Stimulated activated CD4-positive, alpha-beta T cell treated with anti-CD3 and anti-CD28 coated beads, Interleukin-4, amount 100 ng/mL, for 1 hour (primary cell): Measurements from ENCODE around the gene NDUFB5.
"Not testable (repeated sequence)": the region's sequence is repeated elsewhere in the genome, so short reads cannot be mapped to it uniquely, and the experiment has no call there.

Experiments
- DNase-seq: peaks from one replicate; pipeline ENCODE4 v3.0.0-alpha.2; 2020

Gene NDUFB5

GRCh38 chr3:179640469-179640868, 35.9 kb downstream of the NDUFB5 start:
- no peak for DNase-seq

DNA sequence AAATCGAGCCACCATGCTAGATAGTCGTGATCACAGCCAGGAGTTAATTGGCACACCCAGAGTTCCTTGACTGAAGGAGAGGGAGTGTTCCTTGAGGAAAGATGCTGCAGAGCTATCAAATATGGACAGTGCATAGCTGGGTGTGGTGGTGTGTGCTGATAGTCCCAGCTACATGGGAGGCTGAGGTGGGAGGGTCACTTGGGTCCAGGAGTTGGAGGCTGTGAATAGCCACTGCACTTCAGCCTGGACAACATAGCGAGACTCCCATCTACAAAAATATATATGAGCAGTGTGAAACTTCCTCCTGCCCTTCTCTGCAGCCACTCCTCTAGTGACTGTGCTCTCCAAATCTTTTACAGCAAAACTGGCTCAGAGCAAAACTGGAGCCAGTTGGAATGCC, 38.3 kb downstream of the NDUFB5 start:
- no peak for DNase-seq

DNA sequence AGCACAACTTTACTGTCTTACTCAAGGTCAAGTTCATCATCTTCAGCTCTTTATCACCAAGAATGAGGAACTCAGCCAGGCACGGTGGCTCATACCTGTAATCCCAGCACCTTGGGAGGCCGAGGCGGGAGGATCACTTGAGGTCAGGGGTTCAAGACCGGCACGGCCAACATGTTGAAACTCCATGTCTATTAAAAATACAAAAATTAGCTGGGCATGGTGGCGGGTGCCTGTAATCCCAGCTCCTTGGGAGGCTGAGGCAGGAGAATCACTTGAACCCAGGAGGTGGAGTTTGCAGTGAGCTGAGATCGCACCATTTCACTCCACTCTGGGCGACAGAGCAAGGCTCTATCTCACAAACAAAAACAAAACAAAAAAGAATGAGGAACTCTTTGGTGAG, 39.2 kb downstream of the NDUFB5 start:
- not testable (repeated sequence) for DNase-seq

GRCh38 chr3:179646177-179646576, 41.6 kb downstream of the NDUFB5 start:
- DNase-seq: no peak

- DNase-seq: no peak
These were observed 47.3 kb downstream of the NDUFB5 start for GRCh38 chr3:179651687-179652446.

- DNase-seq: peak; percentile 61
These were observed 48.0 kb downstream of the NDUFB5 start, which contains the start of gene USP13 for GRCh38 chr3:179652447-179653095. USP13 (plus strand) TSS chr3:179653040; CDS start chr3:179653226, 186 bp downstream.

GRCh38 chr3:179653096-179653797, 48.7 kb downstream of the NDUFB5 start:
- peak; percentile 66 for DNase-seq

DNA sequence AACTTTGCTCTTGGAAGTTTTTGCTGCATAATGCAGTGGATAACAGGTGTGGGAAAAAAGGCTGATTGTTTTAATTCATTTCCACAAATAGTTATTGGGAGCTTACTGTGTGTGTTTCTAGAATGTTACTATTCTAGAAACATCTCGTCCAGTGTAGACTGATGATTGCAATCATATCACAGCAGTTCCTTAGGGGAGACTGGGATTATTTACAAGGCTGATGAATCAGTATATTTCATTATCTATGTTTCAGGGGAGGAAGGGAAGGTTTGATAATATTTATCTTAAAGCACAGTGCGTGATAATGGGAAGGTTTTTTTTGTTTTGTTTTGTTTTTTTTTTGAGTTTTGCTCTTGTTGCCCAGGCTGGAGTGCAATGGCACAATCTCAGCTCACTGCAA, 50.6 kb downstream of the NDUFB5 start:
- DNase-seq: no peak

DNA sequence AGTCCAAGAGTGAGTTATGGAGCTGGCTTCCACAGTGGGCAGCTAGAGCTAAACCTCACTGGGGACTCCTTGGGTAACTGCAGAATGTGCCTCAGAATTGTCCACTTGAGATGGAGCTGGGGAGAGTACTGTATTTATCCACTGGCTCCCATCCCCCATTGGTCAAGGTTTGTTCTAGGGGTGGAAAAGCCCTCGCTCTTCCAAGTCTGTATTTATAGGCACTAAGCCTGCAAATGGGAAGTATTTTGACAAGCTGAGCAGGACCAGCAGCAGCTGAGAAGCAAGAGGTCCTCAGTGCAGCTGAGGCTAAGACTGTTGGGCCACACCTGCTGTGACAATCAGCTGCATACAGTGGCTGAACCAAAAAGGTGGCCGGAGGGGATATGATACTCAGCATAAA, 54.0 kb downstream of the NDUFB5 start:
- no peak for DNase-seq

- DNase-seq: no peak
These were observed 56.3 kb downstream of the NDUFB5 start for GRCh38 chr3:179660872-179661271.

- DNase-seq: no peak
These were observed 57.2 kb downstream of the NDUFB5 start for GRCh38 chr3:179661777-179662176.

- DNase-seq: no peak
These were observed 58.5 kb downstream of the NDUFB5 start for GRCh38 chr3:179663093-179663492.

GRCh38 chr3:179666030-179666429, 61.4 kb downstream of the NDUFB5 start:
- DNase-seq: no peak

- no peak for DNase-seq
These were observed 61.9 kb downstream of the NDUFB5 start for GRCh38 chr3:179666436-179667035.

DNA sequence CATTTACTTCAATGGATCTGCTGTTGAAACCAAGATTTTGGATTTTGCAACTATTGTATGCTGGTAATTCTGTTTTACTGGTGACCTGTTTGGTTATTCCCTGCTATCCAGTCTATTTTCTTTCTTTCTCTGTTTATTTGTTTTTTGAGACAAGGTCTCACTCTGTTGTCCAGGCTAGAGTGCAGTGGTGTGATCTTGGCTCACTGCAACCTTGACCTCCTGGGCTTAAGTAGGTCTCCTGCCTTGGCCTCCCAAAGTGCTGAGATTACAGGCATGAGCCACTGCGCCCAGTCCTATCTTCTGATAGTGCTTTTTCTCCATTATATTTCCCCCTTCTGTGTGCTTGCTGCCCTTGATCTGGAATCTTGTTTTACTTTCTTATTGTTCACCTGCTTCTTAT, 63.8 kb downstream of the NDUFB5 start:
- DNase-seq: no peak

DNA sequence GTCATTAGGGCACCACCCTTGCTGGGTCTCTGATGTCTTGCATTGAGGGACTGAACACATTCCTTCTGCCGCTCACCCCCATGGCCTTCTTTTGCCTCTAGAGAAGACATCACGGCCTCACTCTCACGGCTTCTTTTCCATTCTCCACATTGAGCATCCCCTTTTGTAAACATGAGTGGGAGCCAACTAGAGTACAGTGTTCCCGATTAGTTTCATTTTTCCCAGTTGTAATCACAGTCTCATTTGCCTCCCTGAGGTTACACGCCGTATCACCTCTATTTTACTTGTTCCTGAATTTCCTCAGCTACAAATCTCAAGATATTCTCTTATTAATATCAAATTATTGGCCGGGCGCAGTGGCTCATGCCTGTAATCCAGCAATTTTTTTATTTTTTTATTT, 65.7 kb downstream of the NDUFB5 start:
- no peak for DNase-seq

- no peak for DNase-seq
These were observed 66.7 kb downstream of the NDUFB5 start for GRCh38 chr3:179671309-179671708.

DNA sequence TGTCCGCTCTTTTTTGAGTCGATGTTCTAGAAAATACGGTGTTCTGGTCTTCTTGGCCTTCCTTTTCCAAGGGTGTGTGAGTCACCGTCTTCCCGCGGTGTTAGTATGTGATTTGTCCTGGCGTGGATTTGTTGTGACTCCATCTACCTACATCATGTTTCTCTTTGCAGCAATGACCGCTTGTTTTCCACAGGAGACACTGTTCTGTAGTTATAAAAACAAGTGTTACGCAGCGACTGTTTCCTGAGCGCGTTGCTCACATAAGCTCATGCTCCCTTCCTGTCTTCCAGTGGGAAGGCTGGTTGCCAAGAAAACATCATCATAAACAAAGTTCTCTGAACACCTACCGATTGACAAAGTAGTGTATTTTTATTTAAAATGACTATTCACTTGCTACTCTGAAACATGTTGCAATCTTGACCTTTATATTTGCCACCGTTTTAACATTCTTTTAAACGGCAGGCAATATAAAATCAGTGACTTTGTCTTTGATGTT, 67.2 kb downstream of the NDUFB5 start:
- no peak for DNase-seq

GRCh38 chr3:179672918-179673317, 68.3 kb downstream of the NDUFB5 start:
- DNase-seq: no peak

DNA sequence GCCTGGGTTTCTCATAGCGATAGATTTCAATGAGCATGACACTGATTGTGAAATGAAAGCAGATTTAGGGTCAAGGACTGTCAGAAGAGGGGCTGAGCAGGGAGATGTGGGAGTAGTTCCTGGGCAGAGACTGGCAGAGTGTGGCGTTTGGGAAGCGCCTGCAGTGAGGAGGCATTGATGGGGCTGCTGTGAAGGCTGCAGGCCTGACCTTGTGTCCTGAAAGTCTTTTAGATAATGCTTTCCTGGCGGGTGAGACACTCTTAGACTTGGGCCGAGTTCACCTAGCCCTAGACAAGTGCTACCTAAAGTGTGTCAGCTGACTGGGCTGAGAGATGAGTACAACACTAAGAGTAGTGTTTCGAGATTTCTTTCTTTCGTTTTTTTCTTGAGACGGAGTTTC, 68.9 kb downstream of the NDUFB5 start:
- DNase-seq: no peak

- no peak for DNase-seq
These were observed 71.5 kb downstream of the NDUFB5 start for GRCh38 chr3:179676081-179676480.
